Measurements from ENCODE around the gene N4BP2L2. TPM values are rescaled to one million over a fixed set of nuclear protein-coding genes. Genes with fewer than 3 reads are reported as not detected.
A peak's percentile ranks its signal among the peaks of the same experiment; 100 is the strongest.

The N4BP2L2 gene
- 193 TPM for polyA plus RNA-seq (2013)

DNA sequence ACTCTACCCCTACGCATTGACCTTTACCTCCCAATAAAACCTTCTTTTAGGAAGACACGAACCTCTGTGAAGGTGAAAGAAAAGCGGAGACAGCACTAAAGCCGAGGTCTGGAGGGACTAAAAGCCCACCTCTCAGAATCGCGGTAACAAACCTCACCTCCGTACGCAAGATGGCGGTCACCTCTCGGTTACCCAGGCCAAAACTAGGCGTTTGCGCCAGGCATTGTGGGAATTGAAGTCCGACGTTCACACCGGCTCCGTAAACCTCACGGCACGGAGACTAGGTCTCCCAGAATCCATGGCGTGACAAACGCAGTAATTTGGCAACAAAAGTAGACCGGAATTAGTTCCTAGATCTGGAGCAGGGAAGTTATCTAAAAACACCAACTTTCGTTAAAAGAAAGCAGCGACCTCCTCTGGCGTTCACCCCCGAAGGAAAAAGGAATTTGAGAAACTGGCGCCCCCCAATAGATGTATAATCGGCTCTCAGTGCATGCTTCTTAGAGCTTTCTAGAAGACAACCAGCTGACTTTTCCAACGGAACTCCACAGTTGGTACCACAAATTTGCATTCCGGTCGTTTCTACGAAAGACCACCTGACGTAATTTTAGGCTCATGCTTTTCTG lies at the start of gene N4BP2L2:
TSS of gene N4BP2L2 (minus strand) at position 175 of the 626 bp plus-strand sequence. CDS start 1,768 bp downstream, outside the sequence.
- Histone ChIP-seq H3K27ac (ENCODE audit: insufficient read depth in 1 of 2, low read depth in 1 of 2, low read length in 2 of 2, poor library complexity in 1 of 2, severe bottlenecking in 2 of 2) (peak within 1 kb of the TSS; percentile 97 to 99), H3K4me1 (ENCODE audit: control extremely low read depth in 1 of 4, control insufficient read depth in 4 of 4, insufficient read depth in 4 of 4, low read length in 3 of 4) (peaks cover under 1 to 22% (median 12%) of the 10 kb centered on the region in 4 experiments), H3K4me3 (ENCODE audit: control insufficient read depth in 1 of 7, extremely low read depth in 1 of 7, insufficient read depth in 4 of 7, low read depth in 2 of 7, low read length in 6 of 7) (peak within 1 kb of the TSS; percentile 75 to 99 (median 92)), H3K9me3 (ENCODE audit: control extremely low read depth in 1 of 5, control insufficient read depth in 4 of 5, insufficient read depth in 2 of 5, low read depth in 1 of 5, low read length in 4 of 5) (peaks cover 0 to 6% (median 0%) of the 10 kb centered on the region in 5 experiments), H3K36me3 (ENCODE audit: control insufficient read depth in 4 of 4, insufficient read depth in 4 of 4, low read length in 3 of 4) (peaks cover 7 to 26% (median 16%) of the 10 kb centered on the region in 4 experiments), H3K27me3 (replicated peaks in 2 of 5; ENCODE audit: control insufficient read depth in 4 of 5, insufficient read depth in 5 of 5, low read length in 4 of 5) (no peaks in the 10 kb centered on the region)
- DNase-seq: peak; percentile 99
- 5% methylated on average over 32 of the region's 32 CpGs for WGBS (ENCODE audit: insufficient coverage)
- ChIA-PET CTCF (interaction anchor here (0.7 to 2.5 kb wide), 9 partner anchors 15 to 516 kb away, joined by 3 to 9 read pairs (median 3); no protein-coding TSS in a partner anchor), POLR2A (interaction anchor here (0.7 kb wide), 2 partner anchors 62 to 134 kb away, joined by 3 read pairs; no protein-coding TSS in a partner anchor)

- 4% methylated on average over 4 of the region's 8 CpGs for WGBS (ENCODE audit: insufficient coverage)
- H3K27me3 ChIP-seq (replicated peaks in 2 of 5; ENCODE audit: control insufficient read depth in 4 of 5, insufficient read depth in 5 of 5, low read length in 4 of 5): no peaks in the 10 kb centered on the region
- peaks cover 9 to 31% (median 19%) of the 10 kb centered on the region in 4 experiments for H3K4me1 ChIP-seq (ENCODE audit: control extremely low read depth in 1 of 4, control insufficient read depth in 4 of 4, insufficient read depth in 4 of 4, low read length in 3 of 4)
- H3K9me3 ChIP-seq (ENCODE audit: control extremely low read depth in 1 of 5, control insufficient read depth in 4 of 5, insufficient read depth in 2 of 5, low read depth in 1 of 5, low read length in 4 of 5): no peaks in the 10 kb centered on the region
- POLR2A ChIA-PET: interaction anchor here (0.8 kb wide), 1 partner anchor 63 kb away, joined by 3 read pairs; no protein-coding TSS in a partner anchor
- peak overlapping the region; percentile 92 to 99 (median 97) for H3K4me3 ChIP-seq (ENCODE audit: control insufficient read depth in 1 of 7, extremely low read depth in 1 of 7, insufficient read depth in 4 of 7, low read depth in 2 of 7, low read length in 6 of 7)
- H3K27ac ChIP-seq (ENCODE audit: insufficient read depth in 1 of 2, low read depth in 1 of 2, low read length in 2 of 2, poor library complexity in 1 of 2, severe bottlenecking in 2 of 2): peak overlapping the region; percentile 78 to 89
- CTCF ChIA-PET: interaction anchor here (0.8 to 4.3 kb wide), 15 partner anchors 9 to 955 kb away, joined by 3 to 45 read pairs (median 5); partner anchors contain the start of gene N4BP2L2
- H3K36me3 ChIP-seq (ENCODE audit: control insufficient read depth in 4 of 4, insufficient read depth in 4 of 4, low read length in 3 of 4): no peaks in the 10 kb centered on the region
- DNase-seq: no peak
Measured at GRCh38 chr13:32587811-32588170, 49.2 kb upstream of the N4BP2L2 start.

GRCh38 chr13:32587011-32587810 lies 48.6 kb upstream of the N4BP2L2 start:
- ChIA-PET CTCF (interaction anchor here (0.8 to 4.3 kb wide), 11 partner anchors 9 to 956 kb away, joined by 3 to 45 read pairs (median 6); partner anchors contain the start of gene N4BP2L2), POLR2A (interaction anchor here (0.8 kb wide), 1 partner anchor 63 kb away, joined by 3 read pairs; no protein-coding TSS in a partner anchor)
- Histone ChIP-seq H3K27me3 (replicated peaks in 2 of 5; ENCODE audit: control insufficient read depth in 4 of 5, insufficient read depth in 5 of 5, low read length in 4 of 5) (no peaks in the 10 kb centered on the region), H3K9me3 (ENCODE audit: control extremely low read depth in 1 of 5, control insufficient read depth in 4 of 5, insufficient read depth in 2 of 5, low read depth in 1 of 5, low read length in 4 of 5) (no peaks in the 10 kb centered on the region), H3K4me3 (ENCODE audit: control insufficient read depth in 1 of 7, extremely low read depth in 1 of 7, insufficient read depth in 4 of 7, low read depth in 2 of 7, low read length in 6 of 7) (peak overlapping the region; percentile 92 to 99 (median 97)), H3K36me3 (ENCODE audit: control insufficient read depth in 4 of 4, insufficient read depth in 4 of 4, low read length in 3 of 4) (no peaks in the 10 kb centered on the region), H3K27ac (ENCODE audit: insufficient read depth in 1 of 2, low read depth in 1 of 2, low read length in 2 of 2, poor library complexity in 1 of 2, severe bottlenecking in 2 of 2) (peak overlapping the region; percentile 78 to 89), H3K4me1 (ENCODE audit: control extremely low read depth in 1 of 4, control insufficient read depth in 4 of 4, insufficient read depth in 4 of 4, low read length in 3 of 4) (peaks cover 9 to 31% (median 19%) of the 10 kb centered on the region in 4 experiments)
- WGBS (ENCODE audit: insufficient coverage): under 1% methylated on average over 56 of the region's 74 CpGs
- DNase-seq: peak; percentile 62 to 83 (median 78)

DNA sequence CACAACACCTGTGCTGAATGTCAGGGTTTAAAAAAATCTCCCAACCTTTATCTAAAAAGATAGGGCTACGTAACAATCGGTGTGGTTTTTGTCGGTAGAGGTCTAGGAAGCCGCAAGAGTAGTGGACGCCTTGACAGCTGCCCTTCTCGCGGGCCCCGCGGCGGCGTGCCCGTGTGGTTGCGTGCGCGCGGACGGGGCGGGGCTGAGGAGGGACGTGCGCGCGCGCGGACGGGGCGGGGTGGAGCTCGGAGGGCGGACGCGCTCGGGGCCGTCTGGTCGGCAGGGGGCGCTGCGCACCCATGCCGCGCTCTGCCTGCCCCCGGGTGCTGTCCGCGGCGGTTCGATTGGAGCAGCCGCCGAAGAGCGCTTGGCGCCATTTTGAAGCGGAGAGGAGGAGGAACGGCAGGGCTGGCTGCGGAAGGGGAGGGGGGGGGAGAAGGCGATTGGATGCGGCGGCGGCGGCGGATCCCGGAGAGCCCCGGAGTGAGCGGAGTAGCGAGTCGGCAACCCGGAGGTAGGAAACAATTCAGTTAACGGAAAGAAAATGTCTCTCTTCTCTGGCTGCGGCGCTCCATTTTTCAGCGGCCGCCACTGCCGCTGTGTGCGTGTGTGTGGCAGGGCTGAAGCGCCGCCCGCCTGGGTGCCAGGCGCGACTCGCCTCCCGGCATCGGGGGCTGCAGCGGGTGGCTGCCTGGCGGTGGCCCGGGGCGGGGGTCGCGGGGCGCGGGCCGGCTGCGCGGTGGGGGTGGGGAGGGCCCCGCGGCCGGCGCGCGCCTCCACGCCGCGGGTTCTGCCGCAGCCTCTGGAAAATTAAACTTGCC lies 47.7 kb upstream of the N4BP2L2 start, which contains the start of gene PDS5B:
TSS of gene PDS5B (plus strand) at position 373 of the 821 bp plus-strand sequence. CDS start 62,321 bp downstream, outside the sequence.
- Histone ChIP-seq H3K9me3 (ENCODE audit: control extremely low read depth in 1 of 5, control insufficient read depth in 4 of 5, insufficient read depth in 2 of 5, low read depth in 1 of 5, low read length in 4 of 5) (no peaks in the 10 kb centered on the region), H3K27me3 (replicated peaks in 2 of 5; ENCODE audit: control insufficient read depth in 4 of 5, insufficient read depth in 5 of 5, low read length in 4 of 5) (no peaks in the 10 kb centered on the region), H3K4me1 (ENCODE audit: control extremely low read depth in 1 of 4, control insufficient read depth in 4 of 4, insufficient read depth in 4 of 4, low read length in 3 of 4) (peaks cover 9 to 31% (median 19%) of the 10 kb centered on the region in 4 experiments), H3K36me3 (ENCODE audit: control insufficient read depth in 4 of 4, insufficient read depth in 4 of 4, low read length in 3 of 4) (no peaks in the 10 kb centered on the region), H3K4me3 (ENCODE audit: control insufficient read depth in 1 of 7, extremely low read depth in 1 of 7, insufficient read depth in 4 of 7, low read depth in 2 of 7, low read length in 6 of 7) (peak within 1 kb of the TSS; percentile 92 to 99 (median 97)), H3K27ac (ENCODE audit: insufficient read depth in 1 of 2, low read depth in 1 of 2, low read length in 2 of 2, poor library complexity in 1 of 2, severe bottlenecking in 2 of 2) (peak within 1 kb of the TSS; percentile 78 to 89)
- POLR2A ChIA-PET: interaction anchor here (0.5 to 1.1 kb wide), 5 partner anchors 53 to 951 kb away, joined by 3 to 5 read pairs (median 3); no protein-coding TSS in a partner anchor
- under 1% methylated on average over 61 of the region's 97 CpGs for WGBS (ENCODE audit: insufficient coverage)
- peak; percentile 94 to 97 (median 97) for DNase-seq
- CTCF ChIA-PET: interaction anchor here (0.7 to 4.3 kb wide), 13 partner anchors 51 to 1138 kb away, joined by 3 to 45 read pairs (median 5); no protein-coding TSS in a partner anchor

GRCh38 chr13:32585550-32586079 lies 47.0 kb upstream of the N4BP2L2 start:
- CTCF ChIA-PET: interaction anchor here (0.6 to 1.7 kb wide), 10 partner anchors 52 to 1139 kb away, joined by 3 to 10 read pairs (median 5); no protein-coding TSS in a partner anchor
- WGBS (ENCODE audit: insufficient coverage): 0% methylated on average over 2 of the region's 8 CpGs
- peak in 2 of 3 donors; percentile 25 to 47 for DNase-seq
- H3K36me3 ChIP-seq (ENCODE audit: control insufficient read depth in 4 of 4, insufficient read depth in 4 of 4, low read length in 3 of 4): no peaks in the 10 kb centered on the region
- H3K4me1 ChIP-seq (ENCODE audit: control extremely low read depth in 1 of 4, control insufficient read depth in 4 of 4, insufficient read depth in 4 of 4, low read length in 3 of 4): peaks cover 9 to 30% (median 19%) of the 10 kb centered on the region in 4 experiments
- H3K27me3 ChIP-seq (replicated peaks in 2 of 5; ENCODE audit: control insufficient read depth in 4 of 5, insufficient read depth in 5 of 5, low read length in 4 of 5): no peaks in the 10 kb centered on the region
- H3K4me3 ChIP-seq (ENCODE audit: control insufficient read depth in 1 of 7, extremely low read depth in 1 of 7, insufficient read depth in 4 of 7, low read depth in 2 of 7, low read length in 6 of 7): peak overlapping the region; percentile 19 to 99 (median 94)
- H3K27ac ChIP-seq (ENCODE audit: insufficient read depth in 1 of 2, low read depth in 1 of 2, low read length in 2 of 2, poor library complexity in 1 of 2, severe bottlenecking in 2 of 2): peak overlapping the region; percentile 66 to 70
- H3K9me3 ChIP-seq (ENCODE audit: control extremely low read depth in 1 of 5, control insufficient read depth in 4 of 5, insufficient read depth in 2 of 5, low read depth in 1 of 5, low read length in 4 of 5): no peaks in the 10 kb centered on the region
- POLR2A ChIA-PET: interaction anchor here (0.5 to 1.1 kb wide), 4 partner anchors 54 to 327 kb away, joined by 3 to 5 read pairs (median 3); no protein-coding TSS in a partner anchor

- WGBS (ENCODE audit: insufficient coverage): no CpG with 5 or more reads among the region's 2 CpGs
- Histone ChIP-seq H3K27ac (ENCODE audit: insufficient read depth in 1 of 2, low read depth in 1 of 2, low read length in 2 of 2, poor library complexity in 1 of 2, severe bottlenecking in 2 of 2) (no peak overlapping the region), H3K27me3 (replicated peaks in 2 of 5; ENCODE audit: control insufficient read depth in 4 of 5, insufficient read depth in 5 of 5, low read length in 4 of 5) (no peaks in the 10 kb centered on the region), H3K36me3 (ENCODE audit: control insufficient read depth in 4 of 4, insufficient read depth in 4 of 4, low read length in 3 of 4) (no peaks in the 10 kb centered on the region), H3K4me3 (ENCODE audit: control insufficient read depth in 1 of 7, extremely low read depth in 1 of 7, insufficient read depth in 4 of 7, low read depth in 2 of 7, low read length in 6 of 7) (no peak overlapping the region), H3K4me1 (ENCODE audit: control extremely low read depth in 1 of 4, control insufficient read depth in 4 of 4, insufficient read depth in 4 of 4, low read length in 3 of 4) (peaks cover 0 to 11% (median 5%) of the 10 kb centered on the region in 4 experiments), H3K9me3 (ENCODE audit: control extremely low read depth in 1 of 5, control insufficient read depth in 4 of 5, insufficient read depth in 2 of 5, low read depth in 1 of 5, low read length in 4 of 5) (peaks cover 0 to under 1% (median 0%) of the 10 kb centered on the region in 5 experiments)
- DNase-seq: no peak
- POLR2A ChIA-PET: no interaction called here
- CTCF ChIA-PET: interaction anchor here (1.0 to 2.5 kb wide), 7 partner anchors 10 to 115 kb away, joined by 3 to 11 read pairs (median 4); no protein-coding TSS in a partner anchor
Measured at GRCh38 chr13:32582991-32583390, 44.4 kb upstream of the N4BP2L2 start.
